OCI-LY3 (cell line): ENCODE data around the gene PSIP1.

Source experiments
- CTCF ChIP-seq: fragments of 200-600, 300-600 bp; sonication (generic); IDR thresholded peaks from 2 replicates; pipeline ENCODE4 v1.5.1; 2014; ENCODE audit warnings: antibody characterized with exemption, low read length, low read depth
- EZH2phosphoT487 ChIP-seq: fragments of 200-600 bp; shearing (Covaris generic); IDR thresholded peaks from 2 replicates; pipeline ENCODE4 v1.6.1; 2018; ENCODE audit warnings: antibody characterized with exemption, mixed run types, low read depth

GRCh38 chr9:15510789-15511575 is at the start of gene PSIP1:
- TF ChIP-seq CTCF (no peak), EZH2phosphoT487 (no peak)
